ENCODE measurements around the gene SPIRE1. TPM values are rescaled to one million over a fixed set of nuclear protein-coding genes. Genes with fewer than 3 reads are reported as not detected.

Gene SPIRE1
- total and polyA plus RNA-seq, 2 experiments from 2014 or later, result 10.7 to 28.6 TPM

- H3K9me3 ChIP-seq (ENCODE audit: low read depth), result no peaks in the 10 kb centered on the region
- H3K4me2 ChIP-seq (ENCODE audit: unreplicated experiment), result no peak overlapping the region
- no peak for TF ChIP-seq EZH2phosphoT487 (IDR thresholded peaks at IDR 0.05; ENCODE audit: insufficient read depth, low read depth)
- TF ChIP-seq EZH2 (IDR thresholded peaks at IDR 0.05; ENCODE audit: insufficient read depth, poor library complexity, severe bottlenecking), result no peak
- 96 to 98% methylated on average over 1 of the region's 1 CpG for WGBS, 2 experiments (ENCODE audit: low coverage in 1 of 2, low lambda C conversion rate in 2 of 2, missing lambda C conversion rate in 2 of 2)
- H3K36me3 ChIP-seq (ENCODE audit: low read depth), result no peaks in the 10 kb centered on the region
- H3K27me3 ChIP-seq (replicated peaks; ENCODE audit: insufficient read depth), result no peaks in the 10 kb centered on the region
- H3F3A ChIP-seq (ENCODE audit: insufficient read depth), result no peaks in the 10 kb centered on the region
- DNase-seq, result no peak
- no peak overlapping the region for H2AFZ ChIP-seq
- H3K9me2 ChIP-seq (ENCODE audit: insufficient read depth), result no peaks in the 10 kb centered on the region
- H4K20me1 ChIP-seq (ENCODE audit: insufficient read depth), result no peaks in the 10 kb centered on the region
- no peak overlapping the region for H3K27ac ChIP-seq
- peaks cover 20% of the 10 kb centered on the region for H3K4me1 ChIP-seq (ENCODE audit: insufficient read depth)
- H3K79me2 ChIP-seq (ENCODE audit: insufficient read depth), result peaks cover 90% of the 10 kb centered on the region
- in situ Hi-C loops (cut with MboI), result no loop called here
- H3K9ac ChIP-seq, result no peak overlapping the region
- no peak overlapping the region for H3K4me3 ChIP-seq
Measured at GRCh38 chr18:12517142-12517825, 140.6 kb downstream of the SPIRE1 start.

- DNase-seq, result peak; percentile 47
- Histone ChIP-seq H3K4me2 (ENCODE audit: unreplicated experiment) (peak overlapping the region; percentile 3), H3K27me3 (replicated peaks; ENCODE audit: insufficient read depth) (no peaks in the 10 kb centered on the region), H3K36me3 (ENCODE audit: low read depth) (0 out of 2 replicates have a peak, but pooled peaks cover 4% of the 10 kb centered on the region), H2AFZ (no peak overlapping the region), H3K4me1 (ENCODE audit: insufficient read depth) (peaks cover 20% of the 10 kb centered on the region), H3F3A (ENCODE audit: insufficient read depth) (no peaks in the 10 kb centered on the region), H3K4me3 (no peak overlapping the region), H3K79me2 (ENCODE audit: insufficient read depth) (peaks cover 78% of the 10 kb centered on the region), H3K9me2 (ENCODE audit: insufficient read depth) (no peaks in the 10 kb centered on the region), H4K20me1 (ENCODE audit: insufficient read depth) (no peaks in the 10 kb centered on the region), H3K9ac (0 out of 2 replicates have a peak overlapping the region, but pooled peaks have one; percentile 11), H3K27ac (peak overlapping the region; percentile 33), H3K9me3 (ENCODE audit: low read depth) (no peaks in the 10 kb centered on the region)
- TF ChIP-seq EZH2phosphoT487 (IDR thresholded peaks at IDR 0.05; ENCODE audit: insufficient read depth, low read depth) (no peak), EZH2 (IDR thresholded peaks at IDR 0.05; ENCODE audit: insufficient read depth, poor library complexity, severe bottlenecking) (no peak)
- in situ Hi-C loops (cut with MboI), result no loop called here
- WGBS, 2 experiments (ENCODE audit: low coverage in 1 of 2, low lambda C conversion rate in 2 of 2, missing lambda C conversion rate in 2 of 2), result 24 to 31% methylated on average over 4 of the region's 4 CpGs
Measured at GRCh38 chr18:12516049-12516630, 141.8 kb downstream of the SPIRE1 start.

DNA sequence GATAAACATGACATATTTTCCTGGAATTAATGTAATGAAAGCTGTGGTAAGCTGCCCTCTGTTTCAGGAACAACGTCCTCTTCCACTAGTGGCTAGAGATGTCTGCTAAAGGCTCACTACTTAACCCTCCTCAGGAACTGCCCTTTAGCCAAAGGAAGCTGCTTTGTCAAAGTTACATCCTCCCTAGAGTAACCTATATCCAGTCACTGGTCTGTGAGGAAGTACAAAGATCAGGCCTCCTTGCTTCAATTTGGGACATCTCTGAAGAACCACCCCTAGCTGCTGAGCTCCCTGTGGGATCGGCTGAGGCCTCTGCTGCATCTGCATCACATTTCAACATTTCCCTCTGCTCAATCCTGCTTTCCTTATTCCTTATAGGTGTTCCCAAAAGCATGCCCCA is 142.4 kb downstream of the SPIRE1 start:
- Histone ChIP-seq H3K9ac (0 out of 2 replicates have a peak overlapping the region, but pooled peaks have one; percentile 11), H3K27ac (peak overlapping the region; percentile 33), H3K36me3 (ENCODE audit: low read depth) (0 out of 2 replicates have a peak, but pooled peaks cover 4% of the 10 kb centered on the region), H3K4me3 (no peak overlapping the region), H3F3A (ENCODE audit: insufficient read depth) (no peaks in the 10 kb centered on the region), H3K9me3 (ENCODE audit: low read depth) (no peaks in the 10 kb centered on the region), H2AFZ (no peak overlapping the region), H3K27me3 (replicated peaks; ENCODE audit: insufficient read depth) (no peaks in the 10 kb centered on the region), H4K20me1 (ENCODE audit: insufficient read depth) (no peaks in the 10 kb centered on the region), H3K4me1 (ENCODE audit: insufficient read depth) (peaks cover 19% of the 10 kb centered on the region), H3K79me2 (ENCODE audit: insufficient read depth) (peaks cover 75% of the 10 kb centered on the region), H3K4me2 (ENCODE audit: unreplicated experiment) (peak overlapping the region; percentile 3), H3K9me2 (ENCODE audit: insufficient read depth) (no peaks in the 10 kb centered on the region)
- TF ChIP-seq EZH2 (IDR thresholded peaks at IDR 0.05; ENCODE audit: insufficient read depth, poor library complexity, severe bottlenecking) (no peak), EZH2phosphoT487 (IDR thresholded peaks at IDR 0.05; ENCODE audit: insufficient read depth, low read depth) (no peak)
- DNase-seq, result peak; percentile 8
- 55 to 69% methylated on average over 2 of the region's 2 CpGs for WGBS, 2 experiments (ENCODE audit: low coverage in 1 of 2, low lambda C conversion rate in 2 of 2, missing lambda C conversion rate in 2 of 2)
- in situ Hi-C loops (cut with MboI), result no loop called here

- Histone ChIP-seq H4K20me1 (ENCODE audit: insufficient read depth) (no peaks in the 10 kb centered on the region), H3K27me3 (replicated peaks; ENCODE audit: insufficient read depth) (no peaks in the 10 kb centered on the region), H2AFZ (no peak overlapping the region), H3K9ac (no peak overlapping the region), H3K4me1 (ENCODE audit: insufficient read depth) (no peaks in the 10 kb centered on the region), H3K79me2 (ENCODE audit: insufficient read depth) (peaks cover 7% of the 10 kb centered on the region; the same call in 1 of the 2 replicates), H3K36me3 (ENCODE audit: low read depth) (peaks cover 19% of the 10 kb centered on the region; the same call in 1 of the 2 replicates), H3F3A (ENCODE audit: insufficient read depth) (peaks cover 4% of the 10 kb centered on the region; the same call in 1 of the 2 replicates), H3K4me3 (no peak overlapping the region), H3K9me2 (ENCODE audit: insufficient read depth) (no peaks in the 10 kb centered on the region), H3K4me2 (ENCODE audit: unreplicated experiment) (no peak overlapping the region), H3K27ac (no peak overlapping the region), H3K9me3 (ENCODE audit: low read depth) (no peaks in the 10 kb centered on the region)
- TF ChIP-seq EZH2 (IDR thresholded peaks at IDR 0.05; ENCODE audit: insufficient read depth, poor library complexity, severe bottlenecking), result no peak
- no peak for DNase-seq
- 95 to 96% methylated on average over 5 of the region's 5 CpGs for WGBS, 2 experiments (ENCODE audit: low coverage in 1 of 2, low lambda C conversion rate in 2 of 2, missing lambda C conversion rate in 2 of 2)
- in situ Hi-C loops (cut with MboI), result no loop called here
Measured at GRCh38 chr18:12507007-12507406, 150.9 kb downstream of the SPIRE1 start.

All from GM23248 (cell line).